Measurements from ENCODE around the gene ERCC1. TPM values are rescaled to one million over a fixed set of nuclear protein-coding genes. Genes with fewer than 3 reads are reported as not detected.

Gene ERCC1
- total and polyA plus RNA-seq, 2 of the 13 experiments (the other 11 are each of a cell fraction or from before 2014, with no cell fraction given) = 40.0 to 66.4 TPM

DNA sequence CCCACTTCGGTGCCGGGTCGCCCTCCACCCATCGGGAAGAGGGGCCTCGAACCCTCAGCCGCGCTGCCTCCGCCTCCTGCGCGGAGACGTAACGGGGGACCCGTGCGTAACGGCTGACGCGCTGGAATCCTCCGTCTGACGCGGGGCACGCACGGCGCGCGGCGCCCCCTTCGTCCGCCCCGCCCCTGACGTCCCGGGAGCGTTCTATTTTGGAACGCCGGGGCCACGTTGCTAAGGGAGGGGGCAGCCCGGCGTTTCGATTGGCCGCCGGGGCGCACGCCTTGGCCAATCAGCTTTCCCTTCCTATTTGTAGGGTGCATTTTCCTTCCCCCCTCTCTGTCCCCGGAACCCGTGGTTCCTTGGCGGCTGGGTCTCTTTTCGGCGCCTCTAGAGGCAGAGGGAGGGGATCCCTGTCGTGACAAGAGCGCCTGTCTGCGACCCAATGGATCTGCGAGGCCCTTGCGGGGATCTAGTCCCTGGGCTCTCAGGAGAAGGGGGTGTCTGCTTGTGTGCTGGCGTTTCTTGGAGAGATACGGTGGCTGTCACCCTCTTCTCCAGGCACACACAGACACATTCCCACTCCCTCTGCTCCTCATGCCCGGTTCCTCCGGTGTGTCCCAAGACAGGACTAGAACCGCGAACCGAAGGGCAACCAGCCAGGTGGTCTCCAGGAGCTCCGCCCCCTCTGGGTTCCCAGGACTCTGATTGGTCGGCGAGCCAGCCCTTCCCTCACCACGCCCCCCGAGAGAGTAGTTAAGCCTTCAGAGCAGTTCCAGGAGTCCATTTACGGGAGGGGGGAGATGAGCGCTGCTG is 45.6 kb upstream of the ERCC1 start (continued):
- TF ChIP-seq, protein P1, sequence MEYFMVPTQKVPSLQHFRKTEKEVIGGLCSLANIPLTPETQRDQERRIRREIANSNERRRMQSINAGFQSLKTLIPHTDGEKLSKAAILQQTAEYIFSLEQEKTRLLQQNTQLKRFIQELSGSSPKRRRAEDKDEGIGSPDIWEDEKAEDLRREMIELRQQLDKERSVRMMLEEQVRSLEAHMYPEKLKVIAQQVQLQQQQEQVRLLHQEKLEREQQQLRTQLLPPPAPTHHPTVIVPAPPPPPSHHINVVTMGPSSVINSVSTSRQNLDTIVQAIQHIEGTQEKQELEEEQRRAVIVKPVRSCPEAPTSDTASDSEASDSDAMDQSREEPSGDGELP (IDR thresholded peaks at IDR 0.05; ENCODE audit: borderline replicate concordance, low read depth) = peak; percentile 54; the same call in 1 of the 2 replicates
- TF ChIP-seq ZNF253 (CRISPR knock-in tag; IDR thresholded peaks at IDR 0.05; ENCODE audit: borderline replicate concordance) (no peak), SALL1 (CRISPR knock-in tag; IDR thresholded peaks at IDR 0.05) (peak; percentile 62), ARNT2 (CRISPR knock-in tag; IDR thresholded peaks at IDR 0.05; ENCODE audit: low read depth) (peak; percentile 18; the same call in 1 of the 2 replicates), ATF1 (CRISPR knock-in tag; IDR thresholded peaks at IDR 0.05) (peak; percentile 85), MBNL3 (CRISPR knock-in tag; conservative IDR thresholded peaks at IDR 0.05) (no peak), KLF11 (CRISPR knock-in tag; IDR thresholded peaks at IDR 0.05) (no peak), RFXAP (CRISPR knock-in tag; IDR thresholded peaks at IDR 0.05; ENCODE audit: borderline replicate concordance) (peak; percentile 98), ZMAT3 (CRISPR knock-in tag; conservative IDR thresholded peaks at IDR 0.05) (peak; percentile 56; the same call in 1 of the 2 replicates), HCFC1 (IDR thresholded peaks at IDR 0.05; ENCODE audit: low read depth, low read length) (no peak), NR3C1 (CRISPR knock-in tag; IDR thresholded peaks at IDR 0.05) (no peak), GABPB1 (CRISPR knock-in tag; IDR thresholded peaks at IDR 0.05) (peak; percentile 85; the same call in 1 of the 2 replicates), TAF1 (CRISPR knock-in tag; IDR thresholded peaks at IDR 0.05) (peak; percentile 53; the same call in 1 of the 2 replicates), MEIS2 (CRISPR knock-in tag; IDR thresholded peaks at IDR 0.05) (peak; percentile 62; the same call in 1 of the 2 replicates), TBP (CRISPR knock-in tag; IDR thresholded peaks at IDR 0.05) (peak; percentile 79; the same call in 1 of the 2 replicates), ZNF331 (CRISPR knock-in tag; IDR thresholded peaks at IDR 0.05) (0 out of 2 replicates have a peak, but pooled peaks have one; percentile 17), NONO (IDR thresholded peaks at IDR 0.05) (no peak), NONO (CRISPR knock-in tag; conservative IDR thresholded peaks at IDR 0.05) (peak; percentile 86), SUZ12 (IDR thresholded peaks at IDR 0.05; ENCODE audit: low read depth, low read length) (no peak), NCOA5 (CRISPR knock-in tag; IDR thresholded peaks at IDR 0.05) (no peak), KDM5A (IDR thresholded peaks at IDR 0.05; ENCODE audit: borderline replicate concordance, low read length) (peak; percentile 51; the same call in 1 of the 2 replicates)
- TF ChIP-seq, protein P2, sequence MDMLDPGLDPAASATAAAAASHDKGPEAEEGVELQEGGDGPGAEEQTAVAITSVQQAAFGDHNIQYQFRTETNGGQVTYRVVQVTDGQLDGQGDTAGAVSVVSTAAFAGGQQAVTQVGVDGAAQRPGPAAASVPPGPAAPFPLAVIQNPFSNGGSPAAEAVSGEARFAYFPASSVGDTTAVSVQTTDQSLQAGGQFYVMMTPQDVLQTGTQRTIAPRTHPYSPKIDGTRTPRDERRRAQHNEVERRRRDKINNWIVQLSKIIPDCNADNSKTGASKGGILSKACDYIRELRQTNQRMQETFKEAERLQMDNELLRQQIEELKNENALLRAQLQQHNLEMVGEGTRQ (IDR thresholded peaks at IDR 0.05; ENCODE audit: low read depth, low read length) = no peak
- TF ChIP-seq, protein P2 (CRISPR knock-in tag; IDR thresholded peaks at IDR 0.05; ENCODE audit: borderline replicate concordance) = peak; percentile 79; the same call in 1 of the 2 replicates
- TF ChIP-seq, protein P3, sequence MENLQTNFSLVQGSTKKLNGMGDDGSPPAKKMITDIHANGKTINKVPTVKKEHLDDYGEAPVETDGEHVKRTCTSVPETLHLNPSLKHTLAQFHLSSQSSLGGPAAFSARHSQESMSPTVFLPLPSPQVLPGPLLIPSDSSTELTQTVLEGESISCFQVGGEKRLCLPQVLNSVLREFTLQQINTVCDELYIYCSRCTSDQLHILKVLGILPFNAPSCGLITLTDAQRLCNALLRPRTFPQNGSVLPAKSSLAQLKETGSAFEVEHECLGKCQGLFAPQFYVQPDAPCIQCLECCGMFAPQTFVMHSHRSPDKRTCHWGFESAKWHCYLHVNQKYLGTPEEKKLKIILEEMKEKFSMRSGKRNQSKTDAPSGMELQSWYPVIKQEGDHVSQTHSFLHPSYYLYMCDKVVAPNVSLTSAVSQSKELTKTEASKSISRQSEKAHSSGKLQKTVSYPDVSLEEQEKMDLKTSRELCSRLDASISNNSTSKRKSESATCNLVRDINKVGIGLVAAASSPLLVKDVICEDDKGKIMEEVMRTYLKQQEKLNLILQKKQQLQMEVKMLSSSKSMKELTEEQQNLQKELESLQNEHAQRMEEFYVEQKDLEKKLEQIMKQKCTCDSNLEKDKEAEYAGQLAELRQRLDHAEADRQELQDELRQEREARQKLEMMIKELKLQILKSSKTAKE (CRISPR knock-in tag; IDR thresholded peaks at IDR 0.05; ENCODE audit: borderline replicate concordance) = peak; percentile 53; the same call in 1 of the 2 replicates
- TF ChIP-seq, protein P4, sequence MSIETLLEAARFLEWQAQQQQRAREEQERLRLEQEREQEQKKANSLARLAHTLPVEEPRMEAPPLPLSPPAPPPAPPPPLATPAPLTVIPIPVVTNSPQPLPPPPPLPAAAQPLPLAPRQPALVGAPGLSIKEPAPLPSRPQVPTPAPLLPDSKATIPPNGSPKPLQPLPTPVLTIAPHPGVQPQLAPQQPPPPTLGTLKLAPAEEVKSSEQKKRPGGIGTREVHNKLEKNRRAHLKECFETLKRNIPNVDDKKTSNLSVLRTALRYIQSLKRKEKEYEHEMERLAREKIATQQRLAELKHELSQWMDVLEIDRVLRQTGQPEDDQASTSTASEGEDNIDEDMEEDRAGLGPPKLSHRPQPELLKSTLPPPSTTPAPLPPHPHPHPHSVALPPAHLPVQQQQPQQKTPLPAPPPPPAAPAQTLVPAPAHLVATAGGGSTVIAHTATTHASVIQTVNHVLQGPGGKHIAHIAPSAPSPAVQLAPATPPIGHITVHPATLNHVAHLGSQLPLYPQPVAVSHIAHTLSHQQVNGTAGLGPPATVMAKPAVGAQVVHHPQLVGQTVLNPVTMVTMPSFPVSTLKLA (IDR thresholded peaks at IDR 0.05) = peak; percentile 73
